A673 (cell line): ENCODE measurements around the gene TREML2. TPM values are rescaled to one million over a fixed set of nuclear protein-coding genes. Genes with fewer than 3 reads are reported as not detected.

Source experiments
- BruUV-seq: library from RNA; stranded (reverse); fragments of 400-500 nt; replicated peaks from 2 replicates; lab custom pipeline; 2021; lab: Mats Ljungman, UMichigan
- CTCF ChIA-PET: fragments of 300-600 bp; sonication (Branson Sonifier 250); formaldehyde crosslinking; loops from one replicate; lab custom pipeline; 2022; ENCODE audit warnings: antibody characterized with exemption; lab: Charles Lee
- POLR2A ChIA-PET: fragments of 300-600 bp; sonication (Branson Sonifier 250); formaldehyde crosslinking; loops from one replicate; lab custom pipeline; 2022; ENCODE audit warnings: antibody characterized with exemption; ENCODE audit not compliant: low non-redundant PET; lab: Charles Lee
- DNase-seq: peaks from one replicate; pipeline ENCODE4 v3.0.0-alpha.2; 2015; ENCODE audit warnings: low spot score
- H3K27ac ChIP-seq: fragments of 200-600 bp; sonication (generic); 2 replicates; pipeline ENCODE4 v1.5.1; 2016; ENCODE audit warnings: mixed run types, low read depth, mild to moderate bottlenecking, mixed read lengths, antibody characterized with exemption, low read length; ENCODE audit not compliant: poor library complexity, severe bottlenecking
- H3K27me3 ChIP-seq: fragments of 200-600 bp; sonication (generic); replicated peaks from 2 replicates; pipeline ENCODE4 v1.6.1; 2017; ENCODE audit warnings: mixed run types, low read depth, mild to moderate bottlenecking, mixed read lengths, antibody characterized with exemption, low read length; ENCODE audit not compliant: insufficient read depth, poor library complexity
- H3K36me3 ChIP-seq: fragments of 200-600 bp; sonication (generic); 2 replicates; pipeline ENCODE4 v1.6.1; 2016; ENCODE audit warnings: mixed run types, mild to moderate bottlenecking, mixed read lengths, antibody characterized with exemption, low read length; ENCODE audit not compliant: insufficient read depth, poor library complexity, severe bottlenecking
- H3K4me1 ChIP-seq: fragments of 200-600 bp; sonication (generic); 2 replicates; pipeline ENCODE4 v1.6.1; 2017; ENCODE audit warnings: mixed run types, mild to moderate bottlenecking, mixed read lengths, antibody characterized with exemption, low read length; ENCODE audit not compliant: insufficient read depth, poor library complexity, severe bottlenecking
- H3K4me3 ChIP-seq: fragments of 200-600 bp; sonication (generic); 2 replicates; pipeline ENCODE4 v1.5.1; 2016; ENCODE audit warnings: low read depth, mixed run types, mild to moderate bottlenecking, mixed read lengths, low read length; ENCODE audit not compliant: poor library complexity, severe bottlenecking
- H3K9me3 ChIP-seq: fragments of 200-600 bp; sonication (generic); 2 replicates; pipeline ENCODE4 v1.6.1; 2016; ENCODE audit warnings: mixed run types, low read depth, mild to moderate bottlenecking, mixed read lengths, antibody characterized with exemption, low read length; ENCODE audit not compliant: poor library complexity, severe bottlenecking
- CTCF ChIP-seq: fragments of 300-800, 200-600 bp; sonication (generic); conservative IDR thresholded peaks from 2 replicates; pipeline ENCODE4 v1.5.1; 2017; ENCODE audit warnings: low read depth, mild to moderate bottlenecking, antibody characterized with exemption, low read length, moderate library complexity, mixed read lengths
- EZH2 ChIP-seq: fragments of 200-600 bp; sonication (generic); IDR thresholded peaks from 2 replicates; pipeline ENCODE4 v1.6.1; 2017; ENCODE audit warnings: borderline replicate concordance, low read depth, mild to moderate bottlenecking, mixed read lengths, antibody characterized with exemption, low read length; ENCODE audit not compliant: poor library complexity, severe bottlenecking
- intact Hi-C: fragments of 100-400 bp; cut with micrococcal nuclease; formaldehyde crosslinking; loops from one replicate; pipeline ENCODE4 v1.10.0; 2022; ENCODE audit not compliant: unreplicated experiment
- total RNA-seq: library from RNA; stranded (reverse); gene quantifications from 2 replicates; pipeline ENCODE4 v1.2.3, GENCODE V29; 2021

Gene TREML2
- total RNA-seq, 1 experiment from 2014 or later: not detected

GRCh38 chr6:41177287-41177686 is 23.7 kb downstream of the TREML2 start:
- no TSS peak for BruUV-seq
- Histone ChIP-seq H3K27me3 (no peaks in the 10 kb centered on the region), H3K4me1 (no peaks in the 10 kb centered on the region), H3K4me3 (no peak overlapping the region), H3K36me3 (no peaks in the 10 kb centered on the region), H3K9me3 (no peaks in the 10 kb centered on the region), H3K27ac (no peak overlapping the region)
- intact Hi-C loops: no loop called here
- POLR2A ChIA-PET: no interaction called here
- CTCF ChIA-PET: no interaction called here
- TF ChIP-seq CTCF: no peak
- no peak for TF ChIP-seq EZH2
- DNase-seq: no peak

DNA sequence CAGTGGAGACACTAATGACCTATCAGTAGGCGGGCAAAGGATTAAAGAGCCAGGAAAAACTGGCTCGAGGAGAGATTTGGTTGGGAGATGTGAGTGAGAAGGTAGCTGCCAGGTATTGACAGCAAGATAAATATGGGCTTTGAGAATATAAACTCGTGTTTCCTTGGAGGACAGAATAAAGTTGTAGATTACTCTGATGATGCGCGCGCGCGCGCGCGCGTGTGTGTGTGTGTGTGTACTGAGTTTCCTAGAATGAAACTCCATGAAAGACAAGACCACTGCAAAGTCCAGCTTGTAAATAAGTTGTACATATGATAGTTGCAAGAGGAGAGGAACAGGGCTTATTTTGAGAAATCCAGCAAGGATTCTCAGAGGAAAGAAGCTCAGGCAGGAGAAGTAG is 24.8 kb downstream of the TREML2 start:
- no peak for DNase-seq
- no peaks in the 10 kb centered on the region for H3K36me3 ChIP-seq
- H3K27me3 ChIP-seq: no peaks in the 10 kb centered on the region
- intact Hi-C loops: no loop called here
- POLR2A ChIA-PET: no interaction called here
- CTCF ChIA-PET: no interaction called here
- no TSS peak for BruUV-seq
- no peaks in the 10 kb centered on the region for H3K9me3 ChIP-seq
- no peaks in the 10 kb centered on the region for H3K4me1 ChIP-seq
- no peak for TF ChIP-seq EZH2
- TF ChIP-seq CTCF: no peak
- H3K27ac ChIP-seq: no peak overlapping the region
- no peak overlapping the region for H3K4me3 ChIP-seq

GRCh38 chr6:41175084-41175483 is 25.9 kb downstream of the TREML2 start:
- no TSS peak for BruUV-seq
- CTCF ChIA-PET: no interaction called here
- intact Hi-C loops: no loop called here
- no peak for DNase-seq
- TF ChIP-seq EZH2 (no peak), CTCF (no peak)
- H3K4me1 ChIP-seq: no peaks in the 10 kb centered on the region
- no peaks in the 10 kb centered on the region for H3K9me3 ChIP-seq
- H3K36me3 ChIP-seq: no peaks in the 10 kb centered on the region
- H3K4me3 ChIP-seq: no peak overlapping the region
- POLR2A ChIA-PET: no interaction called here
- no peak overlapping the region for H3K27ac ChIP-seq
- no peaks in the 10 kb centered on the region for H3K27me3 ChIP-seq
